Kidney epithelial cell (primary cell): ENCODE data around the gene CRACDL. TPM values are rescaled to one million over a fixed set of nuclear protein-coding genes. Genes with fewer than 3 reads are reported as not detected.

ENCODE experiments used
- DNase-seq: peaks from one replicate; pipeline ENCODE4 v3.0.0-alpha.2; 2010; ENCODE audit warnings: low read depth
- H3K27me3 ChIP-seq: 2 replicates; pipeline ENCODE4 v1.6.0; 2011; ENCODE audit warnings: low read length; ENCODE audit not compliant: control insufficient read depth, insufficient read depth
- H3K36me3 ChIP-seq: 2 replicates; pipeline ENCODE4 v1.5.1; 2011; ENCODE audit warnings: low read length; ENCODE audit not compliant: control insufficient read depth, insufficient read depth
- H3K4me3 ChIP-seq: 2 replicates; pipeline ENCODE4 v1.5.1; 2011; ENCODE audit warnings: low read depth, mild to moderate bottlenecking, control low read depth, low read length
- total RNA-seq: library from RNA; depleted of rRNA; stranded (reverse); fragments of >200 nt; gene quantifications from 2 replicates; pipeline ENCODE4 v1.2.3, GENCODE V29; 2015
- TF ChIP-seq, protein P1 (sequence below): IDR thresholded peaks from 2 replicates; pipeline ENCODE4 v1.5.1; 2011; ENCODE audit warnings: mild to moderate bottlenecking, moderate library complexity, low read length, control low read depth, inconsistent platforms; ENCODE audit not compliant: insufficient read depth, poor library complexity, severe bottlenecking

Gene CRACDL
- total RNA-seq, 1 donor from 2014 or later, result 1.4 TPM

DNA sequence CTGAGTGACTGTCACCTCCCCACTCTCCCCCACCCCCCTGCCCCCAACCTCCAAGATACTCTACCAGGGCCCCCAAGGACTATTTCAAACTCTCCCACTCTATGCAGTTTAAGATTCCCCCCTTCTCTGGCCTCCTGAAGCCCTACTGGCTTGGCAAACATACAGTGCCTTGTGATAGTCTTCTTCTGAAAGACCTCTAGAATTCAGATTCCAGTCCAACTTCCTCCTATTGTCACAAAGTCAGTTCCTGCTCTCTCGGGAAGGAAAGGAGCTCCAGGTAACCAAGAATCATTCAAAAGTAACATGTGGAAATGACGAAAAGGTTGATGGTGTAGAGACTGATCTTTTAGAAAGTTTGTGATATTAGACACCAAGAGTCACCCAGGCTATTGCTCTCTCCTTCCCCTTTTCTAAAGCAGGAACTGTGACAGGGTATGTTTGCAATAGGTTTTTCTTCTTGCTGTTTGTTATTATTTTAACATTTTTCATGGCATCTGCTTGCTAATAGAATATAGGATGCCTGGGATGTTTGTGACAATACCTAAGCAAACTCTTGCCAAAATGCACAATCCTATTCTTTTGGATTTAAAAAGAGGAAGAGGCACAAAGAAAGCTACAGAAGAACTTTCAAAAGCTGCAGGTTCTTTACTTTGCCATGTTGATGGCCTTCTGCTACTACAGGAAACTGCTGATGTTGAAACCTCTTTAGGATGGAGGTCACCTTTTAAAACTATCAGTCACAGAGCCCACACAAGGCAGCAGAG is 111.6 kb downstream of the CRACDL start:
- TF ChIP-seq, protein P1, sequence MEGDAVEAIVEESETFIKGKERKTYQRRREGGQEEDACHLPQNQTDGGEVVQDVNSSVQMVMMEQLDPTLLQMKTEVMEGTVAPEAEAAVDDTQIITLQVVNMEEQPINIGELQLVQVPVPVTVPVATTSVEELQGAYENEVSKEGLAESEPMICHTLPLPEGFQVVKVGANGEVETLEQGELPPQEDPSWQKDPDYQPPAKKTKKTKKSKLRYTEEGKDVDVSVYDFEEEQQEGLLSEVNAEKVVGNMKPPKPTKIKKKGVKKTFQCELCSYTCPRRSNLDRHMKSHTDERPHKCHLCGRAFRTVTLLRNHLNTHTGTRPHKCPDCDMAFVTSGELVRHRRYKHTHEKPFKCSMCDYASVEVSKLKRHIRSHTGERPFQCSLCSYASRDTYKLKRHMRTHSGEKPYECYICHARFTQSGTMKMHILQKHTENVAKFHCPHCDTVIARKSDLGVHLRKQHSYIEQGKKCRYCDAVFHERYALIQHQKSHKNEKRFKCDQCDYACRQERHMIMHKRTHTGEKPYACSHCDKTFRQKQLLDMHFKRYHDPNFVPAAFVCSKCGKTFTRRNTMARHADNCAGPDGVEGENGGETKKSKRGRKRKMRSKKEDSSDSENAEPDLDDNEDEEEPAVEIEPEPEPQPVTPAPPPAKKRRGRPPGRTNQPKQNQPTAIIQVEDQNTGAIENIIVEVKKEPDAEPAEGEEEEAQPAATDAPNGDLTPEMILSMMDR, result no peak
- peaks cover 1% of the 10 kb centered on the region for H3K36me3 ChIP-seq
- H3K27me3 ChIP-seq, result peaks cover 30% of the 10 kb centered on the region
- no peak overlapping the region for H3K4me3 ChIP-seq
- DNase-seq, result no peak

GRCh38 chr2:98823196-98824170 is 112.5 kb downstream of the CRACDL start:
- H3K36me3 ChIP-seq, result peaks cover 1% of the 10 kb centered on the region
- peak overlapping the region; percentile 32 for H3K4me3 ChIP-seq
- DNase-seq, result no peak
- TF ChIP-seq, protein P1, result no peak
- peaks cover 30% of the 10 kb centered on the region for H3K27me3 ChIP-seq

- H3K36me3 ChIP-seq, result peaks cover 1% of the 10 kb centered on the region
- TF ChIP-seq, protein P1, result peak; percentile 39
- no peak for DNase-seq
- H3K4me3 ChIP-seq, result peak overlapping the region; percentile 32
- H3K27me3 ChIP-seq, result peaks cover 28% of the 10 kb centered on the region
Observed at GRCh38 chr2:98822301-98823164, 113.5 kb downstream of the CRACDL start.

GRCh38 chr2:98821629-98822135 is 114.3 kb downstream of the CRACDL start:
- peaks cover 1% of the 10 kb centered on the region for H3K36me3 ChIP-seq
- DNase-seq, result no peak
- TF ChIP-seq, protein P1, result no peak
- H3K4me3 ChIP-seq, result no peak overlapping the region
- H3K27me3 ChIP-seq, result peaks cover 28% of the 10 kb centered on the region

GRCh38 chr2:98819231-98819766 is 116.7 kb downstream of the CRACDL start:
- TF ChIP-seq, protein P1, result no peak
- no peaks in the 10 kb centered on the region for H3K36me3 ChIP-seq
- H3K27me3 ChIP-seq, result peaks cover 21% of the 10 kb centered on the region
- no peak overlapping the region for H3K4me3 ChIP-seq
- DNase-seq, result no peak
